Measurements from ENCODE around the gene TGM1.

GRCh38 chr14:24269368-24269767, 6.4 kb upstream of the TGM1 start:
- TF ChIP-seq POLR2A (IDR thresholded peaks at IDR 0.05) (no peak), POLR2AphosphoS5 (IDR thresholded peaks at IDR 0.05) (no peak)

Measured in sigmoid colon (tissue), 4 donors.